Middle frontal gyrus (tissue), 1 donor: ENCODE measurements around the gene BCL11B.

Experiments
- DNase-seq: peaks from one replicate; pipeline ENCODE4 v3.0.0-alpha.2; 2015; ENCODE audit warnings: low spot score; ENCODE audit errors: extremely low spot score

Gene BCL11B

DNA sequence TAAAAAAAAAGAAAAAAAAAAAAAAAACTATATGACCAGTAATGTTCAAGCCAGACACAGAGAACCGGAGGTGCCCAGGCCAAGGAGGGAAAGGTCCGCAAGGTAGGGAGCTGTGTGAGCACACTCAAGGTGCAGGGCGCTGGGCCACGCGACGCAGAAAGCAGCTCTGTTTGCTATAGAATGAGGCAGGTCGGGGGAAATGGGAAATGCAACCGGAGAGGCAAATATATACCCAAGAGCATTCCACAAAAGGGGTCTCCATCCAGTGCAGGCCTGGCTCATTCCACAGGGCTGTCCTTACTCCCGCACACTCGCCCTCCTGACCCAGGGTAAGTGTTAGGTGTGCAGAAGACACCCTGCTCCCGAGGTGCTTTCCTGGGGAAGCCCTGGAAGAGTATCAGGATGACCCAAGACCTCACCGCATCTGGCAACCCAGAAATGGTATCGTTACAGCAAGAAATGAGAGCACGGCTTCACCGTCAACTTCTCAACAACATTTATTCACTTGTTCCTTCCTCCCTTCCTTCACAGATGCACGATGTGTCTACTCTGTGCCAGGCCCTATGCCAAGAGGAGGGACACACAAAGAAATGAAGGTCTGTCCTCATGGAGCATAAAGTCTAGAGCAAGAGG, 86.4 kb downstream of the BCL11B start:
- DNase-seq = no peak

DNA sequence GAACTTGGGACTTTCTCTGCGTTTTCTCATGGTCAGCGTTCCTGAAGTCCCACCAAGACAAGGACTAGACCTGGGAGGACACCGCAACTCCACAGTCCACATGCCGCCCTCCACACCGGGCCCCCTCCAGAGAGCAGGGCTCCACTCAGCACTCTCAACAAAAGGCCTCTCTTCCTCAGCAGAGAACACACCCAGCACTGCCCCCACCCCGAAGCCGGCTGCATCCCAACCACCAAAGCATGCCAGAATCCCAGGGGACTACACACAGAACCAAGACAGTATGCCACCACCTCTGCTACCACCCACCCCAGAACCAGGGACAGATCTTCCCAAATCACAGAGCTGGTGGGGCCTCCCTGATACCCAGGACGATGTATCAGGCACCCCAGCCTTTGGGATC, 88.3 kb downstream of the BCL11B start:
- no peak for DNase-seq

- no peak for DNase-seq
Observed at GRCh38 chr14:99183311-99183710, 88.7 kb downstream of the BCL11B start.

- no peak for DNase-seq
Observed at GRCh38 chr14:99182548-99183250, 89.3 kb downstream of the BCL11B start.

GRCh38 chr14:99181804-99182520, 90.0 kb downstream of the BCL11B start:
- no peak for DNase-seq

GRCh38 chr14:99181241-99181640, 90.8 kb downstream of the BCL11B start:
- DNase-seq = no peak

DNA sequence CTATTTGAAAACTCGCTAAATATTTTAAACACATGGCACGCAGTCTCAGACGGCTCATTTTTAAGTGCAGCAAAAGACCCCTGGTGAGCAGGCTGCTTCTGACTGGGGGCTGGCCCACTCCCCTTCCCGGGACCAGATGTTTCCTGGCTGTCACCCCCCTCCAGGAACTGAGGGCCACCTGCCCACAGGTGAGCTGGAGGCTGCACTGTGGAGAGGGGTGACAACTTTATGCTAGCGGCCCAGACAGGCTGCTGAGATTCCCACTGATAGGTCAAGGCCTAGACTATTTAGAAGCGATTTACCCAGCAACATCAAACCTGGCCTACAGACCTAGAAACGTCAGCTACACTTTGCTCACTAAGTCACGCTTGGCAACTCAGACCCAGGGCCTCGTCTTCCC, 92.1 kb downstream of the BCL11B start:
- DNase-seq = no peak

DNA sequence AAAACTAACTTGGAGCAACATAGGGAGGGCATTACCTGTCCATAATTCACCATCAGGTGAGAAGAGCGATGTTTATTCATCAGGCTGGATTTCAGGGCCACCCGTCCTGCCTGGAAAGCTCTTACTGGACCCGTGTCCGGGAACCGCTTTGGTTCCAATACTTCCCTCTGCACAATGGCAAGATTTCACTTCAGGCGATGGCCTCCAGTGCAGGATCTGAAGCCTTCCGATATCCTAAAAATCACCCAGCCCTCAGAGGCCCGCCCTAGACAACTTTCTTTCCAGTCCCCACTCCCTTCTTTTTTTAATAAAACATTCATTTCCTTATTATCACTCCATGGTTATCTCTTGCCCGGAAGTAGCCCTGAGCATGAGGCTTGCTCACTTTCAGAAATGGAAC, 92.5 kb downstream of the BCL11B start:
- DNase-seq = no peak

GRCh38 chr14:99177886-99178835, 93.8 kb downstream of the BCL11B start:
- DNase-seq = no peak

- no peak for DNase-seq
Observed at GRCh38 chr14:99177046-99177655, 94.8 kb downstream of the BCL11B start.

GRCh38 chr14:99176156-99176945, 95.6 kb downstream of the BCL11B start:
- DNase-seq = no peak

DNA sequence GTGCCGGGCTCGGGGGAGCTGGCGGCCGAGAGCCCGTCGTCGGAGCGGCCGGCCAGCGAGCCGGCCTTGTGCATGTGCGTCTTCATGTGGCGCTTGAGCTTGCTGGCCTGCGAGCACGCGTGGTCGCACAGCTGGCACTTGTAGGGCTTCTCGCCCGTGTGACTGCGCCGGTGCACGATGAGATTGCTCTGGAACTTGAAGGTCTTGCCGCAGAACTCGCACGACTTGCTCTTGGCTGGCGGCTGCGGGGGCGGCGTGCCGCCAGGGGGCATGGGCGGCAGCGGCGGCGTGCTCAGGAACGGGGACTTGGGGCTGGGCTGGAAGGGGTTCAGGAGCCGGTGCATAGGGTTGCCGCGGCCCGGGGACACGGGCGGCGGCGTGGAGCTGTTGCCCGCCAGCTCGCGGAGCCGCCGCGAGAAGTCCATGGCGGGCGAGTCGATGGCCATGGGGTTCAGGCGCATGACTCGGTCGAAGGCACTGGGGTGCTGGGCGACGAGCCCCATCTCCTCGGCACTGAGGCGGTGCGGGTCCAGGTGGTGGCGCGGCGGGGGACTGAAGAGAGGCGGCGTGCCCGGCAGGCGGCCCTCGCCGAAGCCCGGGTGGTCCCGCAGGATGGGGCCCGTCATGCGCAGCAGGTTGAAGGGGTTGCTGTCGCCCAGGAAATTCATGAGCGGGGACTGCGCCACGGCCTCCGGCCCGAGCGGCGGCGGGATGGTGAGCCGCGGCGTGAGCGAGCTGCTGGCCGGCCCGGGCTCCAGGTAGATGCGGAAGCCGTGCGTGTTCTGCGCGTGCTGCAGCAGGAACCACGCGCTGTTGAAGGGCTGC, 96.5 kb downstream of the BCL11B start:
- DNase-seq = no peak

- no peak for DNase-seq
Observed at GRCh38 chr14:99174770-99175319, 97.2 kb downstream of the BCL11B start.

GRCh38 chr14:99174081-99174769, 97.8 kb downstream of the BCL11B start:
- DNase-seq = no peak

DNA sequence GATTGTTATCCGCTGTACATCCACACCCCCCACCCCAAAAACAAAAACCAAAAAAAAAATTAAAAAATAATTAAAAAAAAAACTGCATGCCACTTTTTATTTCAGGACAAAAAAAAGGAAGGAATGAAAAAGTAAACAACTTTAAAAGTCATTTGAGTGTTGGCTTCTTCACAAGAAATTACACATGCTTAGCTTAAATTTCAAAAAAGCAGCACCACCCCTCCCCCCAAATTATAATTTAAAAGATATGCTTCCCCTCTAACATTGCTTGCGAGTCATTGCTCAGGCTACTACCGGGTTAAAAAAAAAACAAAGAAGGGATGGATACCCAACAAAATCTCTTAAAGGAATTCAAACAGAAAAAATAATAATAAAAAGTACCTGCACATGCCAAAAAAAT, 98.5 kb downstream of the BCL11B start:
- no peak for DNase-seq

- no peak for DNase-seq
Observed at GRCh38 chr14:99173086-99173485, 98.9 kb downstream of the BCL11B start.

GRCh38 chr14:99171396-99171795, 100.6 kb downstream of the BCL11B start:
- DNase-seq = no peak

- no peak for DNase-seq
Observed at GRCh38 chr14:99169776-99170356, 102.1 kb downstream of the BCL11B start.
